Stimulated activated CD4-positive, alpha-beta T cell treated with anti-CD3 and anti-CD28 coated beads, Interleukin-4, amount 100 ng/mL, for 24 hours (primary cell): ENCODE results near the gene ANO4.

Experiments used
- DNase-seq: peaks from one replicate; pipeline ENCODE4 v3.0.0-alpha.2; 2020

ANO4 gene

DNA sequence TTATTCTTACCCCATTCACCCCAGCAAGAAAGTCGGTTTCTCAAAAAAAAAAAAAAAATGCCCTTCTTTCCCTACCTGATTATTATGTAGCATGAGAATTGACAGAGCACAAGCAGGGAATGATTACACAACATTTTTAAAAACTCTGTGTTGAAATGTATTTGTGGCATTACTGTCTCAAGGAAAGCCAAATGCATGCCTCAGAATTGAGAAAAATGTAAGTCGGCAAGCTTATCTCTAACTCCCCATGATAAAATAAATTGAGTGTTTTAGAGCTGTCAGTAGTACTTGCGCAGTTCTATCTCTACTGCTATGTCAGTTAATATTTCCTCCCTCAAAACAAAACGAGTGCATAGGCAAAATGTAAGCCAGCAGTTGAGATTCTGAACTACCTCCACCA, 25.7 kb downstream of the ANO4 start:
- DNase-seq, result no peak

DNA sequence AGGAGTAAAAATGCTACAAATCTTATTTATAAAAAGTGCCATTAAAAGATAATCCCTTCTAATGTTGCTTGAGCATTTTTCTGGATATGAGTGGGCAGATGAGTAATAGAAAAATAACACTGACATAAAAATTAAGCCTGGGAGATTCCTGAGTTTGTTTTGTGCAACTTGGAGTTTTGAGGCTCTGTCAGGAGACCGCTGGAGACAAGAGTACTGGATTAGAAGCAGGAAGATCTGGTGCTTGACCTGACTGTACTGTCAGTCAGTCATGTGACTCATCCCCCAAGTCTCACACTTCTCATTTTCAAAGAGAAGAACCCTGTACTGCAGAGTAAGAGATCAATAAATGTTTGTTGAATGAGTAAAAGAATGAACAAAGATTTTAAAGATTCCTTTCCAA, 29.4 kb downstream of the ANO4 start:
- no peak for DNase-seq

DNA sequence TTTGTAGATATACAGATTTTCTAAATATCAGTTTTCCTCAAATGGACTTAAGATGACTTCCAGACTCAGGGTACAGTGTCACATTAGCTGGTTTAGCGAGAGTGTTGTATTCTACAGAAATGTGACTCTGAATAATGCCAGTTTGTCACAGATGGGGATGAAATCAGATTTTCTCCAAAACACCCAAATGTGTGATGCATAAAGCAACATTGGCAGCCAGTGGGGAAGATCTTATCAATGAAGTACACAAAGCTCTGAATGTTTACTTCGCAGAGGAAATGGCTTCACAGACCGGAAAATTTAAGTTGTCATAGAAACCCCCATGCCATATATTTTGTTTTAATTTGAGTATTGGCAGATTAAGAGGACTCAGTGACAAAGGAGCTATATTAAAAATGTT, 29.9 kb downstream of the ANO4 start:
- DNase-seq, result no peak

DNA sequence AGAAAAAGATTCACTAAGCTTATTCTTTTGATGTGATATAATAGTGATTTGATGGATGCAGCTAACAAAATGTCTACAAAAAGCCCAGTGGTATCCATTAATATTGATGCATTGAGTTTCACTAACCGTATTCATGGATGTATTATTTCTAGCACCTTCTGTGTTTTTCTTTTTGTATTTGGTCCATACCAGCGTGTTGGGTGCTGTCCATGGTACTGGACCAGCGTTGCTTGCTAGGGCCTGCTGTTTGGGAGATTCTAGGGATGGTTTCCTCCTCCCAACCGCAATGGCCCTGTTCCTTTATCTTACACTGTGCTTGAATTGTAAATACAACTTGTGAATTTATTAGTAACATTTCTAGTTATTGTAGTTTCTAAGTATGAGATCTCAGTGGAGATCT, 31.7 kb downstream of the ANO4 start:
- no peak for DNase-seq

DNA sequence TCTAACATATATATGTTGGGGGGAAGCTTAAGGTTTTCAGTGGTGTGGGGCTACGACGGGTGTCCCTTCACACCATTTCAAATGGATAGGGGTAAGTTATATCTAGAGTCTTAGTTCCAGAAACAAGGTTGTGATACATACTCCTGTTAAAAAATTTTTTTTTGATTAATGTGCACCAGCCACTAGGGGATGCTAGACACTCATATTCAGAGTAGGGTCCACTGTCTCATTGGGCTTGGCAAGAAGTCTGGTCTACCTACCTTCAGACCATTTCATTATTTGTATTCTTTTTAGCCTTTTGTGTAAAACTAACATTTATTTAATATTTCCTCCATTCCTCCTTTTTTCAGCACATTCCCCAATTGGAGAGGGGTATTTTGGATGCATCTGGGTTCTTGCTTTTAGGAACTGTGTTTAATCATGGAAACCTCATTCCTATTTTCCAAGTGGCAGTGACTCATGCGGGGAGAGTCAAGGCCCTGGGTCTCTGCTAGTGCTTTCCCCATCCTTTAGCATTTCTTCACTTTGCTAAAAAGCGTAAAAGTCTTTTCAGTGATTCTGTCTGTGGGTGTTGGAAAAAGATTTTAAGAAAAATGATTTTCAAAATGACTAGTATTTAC, 33.4 kb downstream of the ANO4 start:
- no peak for DNase-seq

DNA sequence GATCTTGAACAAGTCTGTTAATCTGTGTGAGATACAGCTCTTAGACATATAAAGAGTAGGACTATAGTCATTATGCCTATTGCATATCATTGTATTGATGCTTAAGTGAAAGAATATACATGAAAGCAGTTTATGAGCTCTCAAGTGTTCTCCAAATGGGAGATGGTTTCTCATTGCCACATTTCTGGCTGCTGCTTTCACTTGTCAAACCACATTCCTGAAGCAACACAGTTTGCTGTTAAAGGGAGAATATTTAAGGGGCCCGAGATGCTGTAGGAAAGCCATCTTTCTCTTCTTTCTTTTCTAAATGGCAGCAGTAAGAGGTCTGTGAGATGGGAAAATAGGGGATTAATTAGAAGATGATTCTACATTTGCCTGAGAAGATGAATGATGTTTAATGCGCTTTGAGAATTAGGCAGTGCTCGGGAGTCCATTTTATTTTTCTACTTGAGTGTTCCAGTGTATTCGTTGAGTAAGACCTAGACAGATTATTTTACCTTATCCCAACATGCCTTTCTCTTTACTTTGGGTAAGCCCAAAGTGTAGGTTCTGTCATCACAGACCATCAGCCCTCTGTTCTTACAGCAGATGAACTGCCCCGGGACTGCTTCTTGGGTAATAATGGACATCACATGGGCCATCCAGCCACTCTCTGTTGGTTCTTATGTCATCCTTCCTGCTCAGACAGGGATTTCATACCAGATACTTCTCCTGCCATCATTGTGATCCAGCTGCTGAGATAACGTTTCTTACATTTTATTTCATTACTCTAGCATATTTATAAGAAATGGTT, 35.6 kb downstream of the ANO4 start:
- no peak for DNase-seq

DNA sequence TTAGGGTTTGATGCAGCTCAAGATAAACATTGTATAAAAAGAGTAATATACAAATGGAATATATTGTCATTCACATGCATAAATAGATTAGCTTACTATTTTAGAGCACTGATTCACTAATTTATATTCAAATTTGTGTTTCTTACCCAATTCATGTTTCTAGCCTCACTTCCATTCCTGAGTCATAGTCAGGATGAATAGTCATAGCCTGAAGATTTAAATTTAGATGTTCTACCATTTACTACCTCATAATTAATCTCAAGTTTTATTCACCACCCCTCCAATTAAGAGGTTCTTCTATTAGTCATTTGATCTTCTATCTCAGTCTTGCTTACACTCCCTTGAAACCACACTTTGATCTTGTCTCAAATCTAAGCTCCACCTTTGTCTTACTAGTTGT, 38.7 kb downstream of the ANO4 start:
- DNase-seq, result no peak

DNA sequence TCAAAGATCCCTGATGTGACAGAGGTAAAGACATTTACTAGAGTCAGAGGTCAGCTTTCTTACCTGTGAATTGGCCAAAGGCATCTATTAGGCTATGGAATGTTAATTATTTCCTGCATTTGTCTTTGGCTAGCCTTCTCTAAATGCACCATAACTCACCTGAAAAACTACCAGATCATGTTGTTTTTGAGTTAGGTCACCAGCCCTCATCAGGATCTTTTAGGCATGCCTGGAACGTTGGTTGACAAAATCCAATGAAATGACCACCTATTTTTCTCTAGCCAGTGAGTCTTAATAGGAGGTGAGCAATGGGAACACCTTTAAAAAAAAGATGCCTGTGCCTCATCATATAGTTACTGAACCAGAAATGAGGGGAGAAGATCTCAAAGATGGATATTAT, 46.2 kb downstream of the ANO4 start:
- no peak for DNase-seq

DNA sequence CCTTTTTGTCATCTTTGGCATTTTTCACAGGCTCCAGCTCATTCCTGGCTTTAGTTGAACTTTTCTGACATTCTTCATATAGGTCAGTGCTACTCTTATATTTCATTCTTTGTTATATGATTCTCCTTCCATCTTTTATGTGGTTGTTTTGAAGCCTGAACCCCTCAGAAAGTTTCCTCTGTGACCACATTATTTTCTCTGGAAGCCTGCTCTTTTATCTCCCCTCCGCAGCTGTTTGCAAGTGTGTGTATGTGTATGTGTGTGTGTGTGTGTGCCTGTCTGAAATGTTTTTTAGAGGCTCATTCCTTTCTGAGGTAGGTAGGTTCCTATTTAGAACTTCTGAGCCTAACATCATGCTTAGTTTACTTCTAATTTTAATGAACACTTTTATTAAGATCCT, 47.6 kb downstream of the ANO4 start:
- no peak for DNase-seq

DNA sequence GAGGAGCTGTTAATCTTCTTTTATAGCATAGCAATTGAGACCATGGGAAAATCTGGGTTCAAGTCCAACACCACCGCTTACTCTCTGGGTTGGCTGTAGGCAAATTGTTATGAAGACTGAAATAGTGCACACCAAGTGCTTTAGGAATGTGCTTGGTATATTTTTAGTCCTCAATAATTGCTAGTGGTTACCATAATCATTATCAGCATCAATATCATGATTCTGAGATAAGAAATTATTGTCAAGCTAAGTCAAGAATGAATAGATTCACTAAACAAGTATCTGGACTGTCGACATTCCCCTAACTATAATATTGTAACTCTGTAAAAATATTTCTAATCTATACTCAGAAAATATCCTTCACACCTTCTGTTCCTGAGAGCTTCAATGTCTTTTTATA, 48.5 kb downstream of the ANO4 start:
- no peak for DNase-seq

DNA sequence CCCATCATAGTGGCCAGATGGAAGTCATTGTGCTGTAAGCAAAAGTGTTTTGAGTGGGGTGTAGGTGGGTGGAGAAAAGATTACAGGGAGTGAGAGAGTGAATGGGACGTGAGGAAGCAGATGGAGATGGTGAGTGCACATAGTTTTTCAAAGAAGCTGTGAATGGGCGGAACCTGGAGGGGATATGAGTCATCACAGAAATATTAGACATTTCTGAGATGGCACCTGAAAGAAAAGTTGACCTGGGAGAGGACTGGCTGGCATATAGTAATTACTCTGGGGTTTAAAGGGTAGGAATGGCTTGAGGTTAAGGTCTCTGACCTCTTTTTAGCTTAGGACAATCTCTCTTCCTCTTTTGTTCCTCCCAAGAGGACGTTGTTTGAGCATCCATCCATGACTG, 50.5 kb downstream of the ANO4 start:
- no peak for DNase-seq

DNA sequence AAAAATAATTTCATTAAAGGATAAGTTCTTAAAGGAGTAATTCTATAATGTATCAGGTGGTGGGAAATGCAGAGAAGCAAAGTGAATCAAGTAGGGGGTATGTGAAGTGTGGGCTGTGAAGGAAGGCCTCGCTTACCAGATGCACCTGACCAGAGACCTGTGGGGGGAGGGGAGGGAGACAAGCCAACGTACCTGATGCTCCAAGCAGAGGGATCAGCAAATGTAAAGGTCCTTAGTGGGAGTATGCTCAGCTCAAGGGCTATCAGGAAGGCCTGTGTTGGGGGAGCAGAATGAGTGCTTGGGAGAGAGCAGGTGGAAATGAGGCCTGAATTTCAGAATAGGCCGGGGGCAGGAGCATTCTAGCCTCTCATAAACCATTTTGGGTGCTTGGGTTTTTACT, 57.1 kb downstream of the ANO4 start:
- DNase-seq, result no peak

DNA sequence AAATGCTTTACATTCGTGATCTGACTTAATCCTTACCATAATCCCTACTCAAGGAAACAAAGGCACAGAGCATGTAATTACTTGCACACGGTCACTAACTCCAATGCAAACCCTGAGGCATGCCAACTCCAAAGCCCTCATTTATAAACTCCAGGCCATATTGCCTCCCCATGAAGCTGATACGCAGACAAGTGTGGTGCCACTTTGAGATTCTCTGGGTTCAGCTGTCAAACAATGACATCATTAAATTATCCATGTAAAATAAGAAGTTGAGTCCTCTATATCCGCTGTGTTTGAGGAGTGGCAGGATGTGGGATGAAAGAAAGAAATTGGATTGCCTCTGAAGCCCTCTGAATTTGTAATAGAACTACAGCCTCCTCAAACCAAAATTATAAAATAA, 62.8 kb downstream of the ANO4 start:
- DNase-seq, result no peak

DNA sequence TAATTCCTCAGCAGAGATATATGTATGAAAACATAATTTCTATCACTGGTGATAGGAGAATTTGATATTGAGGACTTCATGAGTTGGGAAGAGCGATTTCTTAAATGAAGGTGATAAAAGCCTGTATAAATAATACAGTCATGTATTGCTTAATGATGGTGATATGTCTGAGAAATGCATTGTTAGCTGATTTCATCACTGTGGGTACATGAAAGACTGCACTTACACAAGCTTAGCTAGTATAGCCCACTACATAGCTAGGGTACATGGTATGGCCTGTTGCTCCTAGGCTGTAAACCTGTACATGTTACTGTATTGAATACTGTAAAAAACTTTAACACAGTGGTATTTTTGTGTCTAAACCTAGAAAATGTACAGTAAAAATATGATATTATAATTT, 63.4 kb downstream of the ANO4 start:
- no peak for DNase-seq

DNA sequence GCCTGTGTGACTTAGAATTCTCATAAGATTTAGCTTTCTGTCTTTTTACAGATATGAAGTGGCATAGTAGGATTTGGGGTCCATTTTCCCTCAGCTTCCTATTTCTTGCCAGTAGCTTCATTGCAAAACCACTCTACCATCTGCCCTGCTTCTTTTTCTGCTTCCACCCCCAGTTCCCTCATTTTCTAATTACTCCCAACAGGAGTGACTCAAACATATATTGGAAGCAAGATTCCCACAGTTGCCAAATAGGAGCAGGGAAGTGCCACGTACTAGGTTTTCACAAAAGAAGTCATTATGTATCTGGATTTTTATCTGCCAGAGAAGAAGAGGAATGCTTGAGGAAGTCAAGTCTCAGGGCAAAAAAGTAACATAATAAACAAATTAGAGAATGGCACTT, 64.1 kb downstream of the ANO4 start:
- no peak for DNase-seq

DNA sequence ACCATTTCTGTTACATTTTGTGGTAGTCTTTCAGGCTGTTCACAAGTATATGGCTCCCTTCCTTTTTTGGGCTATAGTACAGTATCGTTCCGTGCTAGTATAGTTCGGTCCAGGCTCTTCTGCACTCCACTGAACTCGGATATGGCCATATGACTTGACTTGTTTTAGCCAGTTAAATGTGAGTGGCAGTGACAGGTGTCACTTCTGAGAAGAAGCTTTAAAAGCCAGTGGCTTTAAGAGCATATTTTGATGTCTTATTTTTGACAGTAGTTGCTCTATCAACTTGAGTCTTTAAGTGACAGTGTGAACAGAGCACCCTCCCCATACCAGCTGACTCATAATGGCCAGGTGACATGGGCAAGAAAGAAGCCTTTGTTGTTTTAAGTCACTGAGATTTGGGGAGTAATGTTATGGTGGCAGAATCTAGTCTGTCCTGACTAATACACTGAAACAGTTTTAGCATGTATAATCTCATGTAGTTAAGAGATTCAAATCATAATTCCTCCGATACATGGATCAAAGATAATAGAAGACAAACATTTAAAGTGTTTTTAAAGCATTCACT, 64.6 kb downstream of the ANO4 start:
- DNase-seq, result no peak

DNA sequence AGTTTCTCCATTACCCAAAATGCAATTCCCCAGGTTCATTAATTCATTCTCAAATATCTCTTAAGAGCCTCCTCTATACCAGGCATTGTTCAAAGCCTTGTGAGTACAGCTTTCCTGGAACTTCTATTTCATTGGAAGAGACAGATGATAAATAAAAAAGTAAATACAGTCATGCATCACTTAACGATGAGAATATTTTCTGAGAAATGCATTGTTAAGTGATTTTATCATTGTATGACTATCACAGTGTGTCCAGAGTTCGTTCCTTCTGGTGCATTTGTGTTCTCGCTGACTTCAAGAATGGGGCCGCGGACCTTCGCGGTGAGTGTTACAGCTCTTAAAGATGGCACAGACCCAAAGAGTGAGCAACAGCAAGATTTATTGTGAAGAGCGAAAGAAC, 66.0 kb downstream of the ANO4 start:
- DNase-seq, result no peak

DNA sequence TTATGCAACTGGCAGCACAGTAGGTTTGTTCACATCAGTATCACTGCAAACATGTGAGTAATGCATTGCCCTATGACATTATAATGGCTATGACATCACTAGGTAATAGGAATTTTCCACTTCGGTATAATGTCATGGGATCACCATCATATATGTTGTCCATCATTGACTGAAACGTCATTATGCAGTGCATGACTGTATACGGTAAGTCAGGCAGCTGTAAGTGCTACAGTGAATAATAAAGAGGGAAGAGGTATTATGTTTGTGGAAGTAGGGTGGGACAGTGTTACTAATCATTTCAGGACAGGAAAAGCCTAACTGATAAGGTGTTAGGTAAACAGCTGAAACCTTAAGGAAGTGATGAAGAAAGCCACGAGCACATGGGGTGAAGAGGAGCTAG, 68.1 kb downstream of the ANO4 start:
- no peak for DNase-seq

DNA sequence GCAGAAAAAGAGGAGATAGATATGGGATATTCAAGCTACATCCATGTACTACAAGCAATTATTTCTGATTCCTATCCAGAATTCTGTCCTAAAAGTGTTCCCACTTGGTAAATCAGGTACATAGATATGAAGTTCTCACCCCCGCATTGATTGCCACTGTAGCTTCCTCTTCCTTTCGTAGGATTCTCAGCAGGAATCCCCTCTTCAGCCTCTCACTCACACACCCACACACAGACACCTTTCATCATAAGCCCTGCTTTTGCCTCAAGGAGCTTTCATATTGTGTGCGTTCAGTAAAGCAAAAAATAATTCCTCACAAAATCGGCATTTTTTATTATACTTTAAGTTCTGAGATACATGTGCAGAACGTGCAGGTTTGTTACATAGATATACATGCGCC, 69.8 kb downstream of the ANO4 start:
- no peak for DNase-seq

DNA sequence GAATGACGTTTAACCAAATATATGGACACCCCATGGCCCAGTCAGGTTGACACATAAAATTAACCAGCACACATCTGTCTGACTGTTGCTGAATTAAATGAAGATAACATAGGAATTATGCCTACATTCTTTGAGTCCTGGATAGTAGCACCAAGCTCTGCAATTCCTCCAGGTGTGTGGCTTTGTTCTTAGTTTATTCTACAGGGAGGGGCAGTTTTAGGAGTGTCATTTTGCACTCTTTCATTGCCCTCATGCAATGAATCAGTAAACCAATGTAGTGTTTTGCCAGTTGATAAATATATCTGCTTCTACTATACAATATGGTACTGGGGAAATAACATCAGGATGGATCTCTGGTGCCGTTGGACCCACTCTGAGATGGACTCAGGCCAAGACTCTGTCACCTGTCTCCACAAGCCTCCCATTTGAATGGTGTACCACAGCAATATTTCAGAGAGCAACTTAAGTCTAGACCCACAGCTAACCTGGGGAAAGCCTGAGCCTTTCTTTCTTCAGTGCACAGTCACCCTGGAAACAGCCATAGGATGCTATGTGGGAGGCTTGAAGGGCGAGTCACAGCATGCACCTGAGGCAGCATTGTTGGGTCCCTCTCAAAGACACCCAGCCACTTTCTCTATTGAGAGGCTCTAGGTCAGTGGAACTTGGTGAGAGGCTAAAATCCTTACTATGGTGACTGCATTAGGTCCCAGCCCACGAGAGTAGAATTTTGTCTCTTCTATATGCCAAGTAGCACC, 73.2 kb downstream of the ANO4 start:
- no peak for DNase-seq

DNA sequence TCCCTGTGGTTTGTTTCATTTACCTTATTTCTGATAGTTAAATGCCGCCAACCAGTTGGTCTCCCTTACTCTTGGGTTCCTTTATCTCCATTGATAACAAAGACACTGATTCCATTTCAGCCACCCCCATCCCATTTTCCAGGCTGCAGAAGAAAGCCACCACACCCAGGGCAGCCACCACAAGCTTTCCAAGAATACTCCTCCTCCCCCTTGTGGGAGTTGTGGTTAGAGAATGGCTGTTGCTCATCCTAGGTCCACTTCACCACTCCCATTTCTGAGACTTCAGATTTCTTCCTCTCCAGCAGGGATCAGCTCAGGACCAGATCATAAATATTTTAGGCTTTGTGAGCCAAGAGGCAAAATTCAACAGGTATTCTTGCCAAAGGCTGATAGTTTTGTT, 73.9 kb downstream of the ANO4 start:
- no peak for DNase-seq

DNA sequence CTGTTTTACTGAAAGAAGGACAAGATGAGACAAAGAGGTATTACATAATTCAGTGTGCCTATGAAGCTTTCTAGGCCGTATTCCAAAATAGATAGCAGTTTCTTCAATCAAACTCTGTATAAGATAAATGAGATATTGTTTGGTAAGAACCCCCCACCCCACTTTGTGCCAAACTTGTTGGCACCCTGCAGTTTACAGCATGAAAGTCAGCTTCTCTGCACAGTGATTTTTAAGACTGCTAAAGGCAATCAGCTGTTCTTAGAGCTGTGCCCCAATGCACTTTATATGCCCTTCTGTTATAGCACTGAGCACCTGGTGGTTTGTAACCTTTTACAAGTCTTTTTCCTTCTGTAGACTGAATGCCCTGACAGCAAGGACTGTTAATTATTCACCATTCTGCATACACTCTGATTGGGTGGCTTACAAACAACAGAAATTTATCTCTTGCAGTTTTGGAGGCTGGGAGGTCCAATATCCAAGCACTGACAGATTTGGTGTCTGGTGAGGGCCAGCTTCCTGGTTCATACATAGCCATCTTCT, 76.7 kb downstream of the ANO4 start:
- DNase-seq, result no peak

DNA sequence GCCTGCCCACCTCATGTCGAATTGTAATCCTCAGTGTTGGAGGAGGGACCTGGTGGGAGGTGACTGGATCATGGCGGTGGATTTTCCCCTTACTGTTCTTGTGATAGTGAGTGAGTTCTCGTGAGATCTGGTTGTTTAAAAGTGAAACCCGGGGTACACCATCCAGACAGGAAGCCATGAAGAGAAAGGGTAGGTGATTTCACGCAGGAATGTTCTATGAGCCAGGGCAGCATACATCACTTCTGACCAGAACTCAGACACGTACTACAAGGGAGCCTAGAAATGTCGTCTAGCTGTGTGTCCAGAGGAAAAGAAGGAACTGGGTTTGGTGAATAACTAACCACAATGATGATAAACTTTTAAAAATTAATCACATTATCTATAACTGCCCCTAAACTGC, 80.6 kb downstream of the ANO4 start:
- DNase-seq, result no peak

DNA sequence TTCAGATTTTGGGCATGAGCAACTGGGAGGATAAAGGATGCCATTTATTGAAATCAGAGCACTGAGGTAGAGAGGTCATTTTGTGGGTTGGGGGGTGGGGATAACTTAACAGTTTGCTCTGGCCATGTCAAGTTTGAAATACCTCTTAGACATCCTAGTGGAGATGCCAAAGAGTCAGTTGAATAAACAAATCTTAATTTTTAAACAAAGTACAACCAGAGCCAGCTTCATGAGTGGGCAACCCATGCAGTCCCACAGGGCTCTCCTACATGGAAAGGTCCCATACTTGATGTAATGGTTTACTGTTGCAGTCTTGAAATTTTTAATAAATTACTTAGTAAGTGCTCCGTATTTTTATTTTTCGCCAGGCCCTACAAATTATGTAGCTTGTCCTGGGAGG, 81.2 kb downstream of the ANO4 start:
- DNase-seq, result no peak
